NCI-H524 treated with DMSO at 0.1 percent for 48 hours (cell line): ENCODE measurements around the gene INSM1.
A peak's percentile ranks its signal among the peaks of the same experiment; 100 is the strongest.

ENCODE experiments used
- DNase-seq: peaks from one replicate; lab custom pipeline; 2025; lab: John Stamatoyannopoulos, UW

Gene INSM1

DNA sequence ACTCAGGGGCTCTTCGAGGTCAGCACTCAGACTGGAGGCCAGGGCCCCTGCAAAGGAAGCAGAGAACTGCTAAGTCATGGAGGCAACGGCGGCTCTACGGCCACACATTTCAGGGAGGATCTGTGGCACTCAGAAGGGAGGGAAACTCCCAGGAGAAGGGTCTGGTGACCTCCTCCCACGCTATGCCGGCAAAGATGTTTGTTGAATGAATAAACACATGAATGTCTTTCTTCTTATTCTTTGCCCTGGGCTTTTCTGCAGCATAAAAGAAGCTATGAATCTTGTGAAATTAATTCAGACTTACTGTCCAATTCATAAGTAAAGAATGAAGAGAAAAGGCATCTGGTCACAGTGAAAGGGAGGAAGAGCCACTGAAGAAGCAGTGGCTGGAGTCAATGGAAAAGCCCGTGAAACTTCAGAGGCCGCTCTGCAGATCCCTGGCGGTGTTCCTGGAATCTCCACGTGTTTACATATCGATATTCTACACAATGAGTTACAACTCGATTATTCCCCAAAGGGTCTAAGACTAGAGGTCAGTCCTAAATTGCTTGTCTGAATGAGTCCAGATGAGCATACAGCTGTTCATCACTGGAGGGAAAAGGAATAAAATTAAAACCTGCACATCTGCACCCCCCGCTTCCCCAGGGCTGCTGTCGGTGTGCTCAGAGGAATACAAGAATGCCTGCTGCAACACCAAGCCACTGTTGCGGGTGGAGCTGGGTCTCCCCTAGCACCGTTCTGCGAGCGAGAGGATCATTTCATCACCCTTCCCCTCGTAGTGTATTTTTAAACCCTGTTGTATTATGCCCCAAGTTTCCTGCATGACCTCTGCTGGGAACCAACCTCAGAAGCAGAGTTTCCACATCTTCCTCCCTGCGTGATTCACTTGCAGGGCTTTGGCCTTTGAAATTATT is 25.6 kb downstream of the INSM1 start:
- DNase-seq = no peak

DNA sequence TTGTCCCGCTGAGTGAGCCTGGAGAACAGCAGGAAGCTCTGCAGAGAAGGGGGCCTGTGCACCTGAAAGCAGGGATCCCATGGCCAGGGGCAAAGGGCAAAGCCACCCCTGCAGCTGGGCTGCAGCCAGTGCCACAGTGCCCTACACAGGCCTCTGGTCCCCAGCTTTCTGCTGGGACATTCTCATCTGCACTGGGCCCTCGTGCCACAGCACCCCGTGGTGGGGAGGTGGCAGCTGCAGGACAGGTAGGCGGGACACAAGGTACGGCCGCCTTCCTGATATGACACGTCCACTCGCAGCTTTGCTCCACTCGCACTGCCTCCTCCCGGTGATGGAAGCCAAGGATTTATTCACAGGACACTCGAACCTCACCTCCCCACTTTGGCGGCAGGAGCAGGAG is 27.2 kb downstream of the INSM1 start:
- DNase-seq = no peak

DNA sequence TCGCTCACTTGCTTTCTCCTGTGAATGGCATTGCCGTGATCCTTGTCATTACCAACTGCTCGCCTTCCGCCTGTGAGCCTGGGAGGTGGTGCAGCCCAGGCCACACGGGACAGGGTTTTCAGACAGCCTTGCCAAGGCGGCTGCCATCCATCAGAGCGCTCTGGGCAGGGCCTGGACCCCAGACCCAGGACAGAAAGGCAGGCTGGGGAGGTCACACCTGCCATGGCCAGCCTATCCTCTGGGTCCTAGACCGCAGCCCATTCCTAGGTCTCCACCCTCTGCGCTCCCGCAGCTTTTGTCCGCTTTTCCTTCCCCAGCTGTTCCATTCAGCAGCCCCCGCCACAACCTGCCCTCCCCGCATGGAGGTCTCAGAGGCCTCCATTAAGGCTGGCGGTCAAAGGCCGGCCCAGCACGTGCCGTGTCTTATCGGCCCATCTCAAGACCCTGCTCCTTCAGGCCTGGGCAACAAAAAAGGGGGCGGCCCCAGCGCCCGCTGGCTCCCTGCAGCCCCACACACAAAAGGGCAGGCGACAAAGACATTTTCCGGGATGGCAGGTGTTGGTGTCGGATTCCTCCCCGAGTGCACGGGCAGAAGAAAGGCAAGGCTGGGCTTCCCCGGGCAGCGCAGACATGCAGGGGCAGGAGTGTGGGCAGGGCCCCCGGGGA is 28.1 kb downstream of the INSM1 start:
- DNase-seq = no peak

DNA sequence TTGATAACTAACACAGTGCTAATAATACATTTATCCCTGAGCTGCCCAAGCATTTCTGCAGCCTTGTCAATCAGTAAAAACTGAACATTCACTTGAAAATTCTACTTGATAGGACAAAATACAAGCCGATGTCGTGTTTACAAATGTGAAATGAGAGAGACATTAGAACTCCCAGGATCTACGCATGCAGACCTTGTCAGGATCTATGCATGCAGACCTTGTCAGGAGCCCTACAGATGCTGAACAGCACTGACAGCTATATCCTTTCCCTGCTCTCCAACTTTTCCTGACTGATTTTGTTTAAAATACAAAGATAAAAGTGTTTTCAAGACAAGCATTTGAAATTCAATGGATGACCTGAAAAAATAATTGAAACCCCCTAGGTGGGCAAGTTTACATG is 28.9 kb downstream of the INSM1 start:
- no peak for DNase-seq

DNA sequence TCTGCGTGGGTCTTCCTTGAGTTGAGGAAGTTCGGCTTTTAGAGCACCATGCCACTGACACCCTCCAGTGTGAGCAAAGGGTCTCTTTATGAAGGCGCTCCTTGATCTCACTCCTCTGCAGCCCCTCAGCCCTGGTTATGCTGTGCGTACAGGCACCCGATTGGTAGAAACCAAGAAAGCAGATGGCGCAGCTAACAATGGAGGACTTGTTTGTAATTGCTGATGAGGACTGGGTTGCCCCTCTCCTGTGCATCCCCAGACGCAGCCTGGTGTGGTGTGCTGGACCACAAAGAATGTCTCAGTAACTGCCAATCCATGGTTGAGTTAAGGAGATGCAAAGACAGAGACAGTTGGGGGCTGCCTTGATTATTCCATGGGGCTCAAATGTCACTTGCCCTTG is 30.2 kb downstream of the INSM1 start:
- DNase-seq = no peak

DNA sequence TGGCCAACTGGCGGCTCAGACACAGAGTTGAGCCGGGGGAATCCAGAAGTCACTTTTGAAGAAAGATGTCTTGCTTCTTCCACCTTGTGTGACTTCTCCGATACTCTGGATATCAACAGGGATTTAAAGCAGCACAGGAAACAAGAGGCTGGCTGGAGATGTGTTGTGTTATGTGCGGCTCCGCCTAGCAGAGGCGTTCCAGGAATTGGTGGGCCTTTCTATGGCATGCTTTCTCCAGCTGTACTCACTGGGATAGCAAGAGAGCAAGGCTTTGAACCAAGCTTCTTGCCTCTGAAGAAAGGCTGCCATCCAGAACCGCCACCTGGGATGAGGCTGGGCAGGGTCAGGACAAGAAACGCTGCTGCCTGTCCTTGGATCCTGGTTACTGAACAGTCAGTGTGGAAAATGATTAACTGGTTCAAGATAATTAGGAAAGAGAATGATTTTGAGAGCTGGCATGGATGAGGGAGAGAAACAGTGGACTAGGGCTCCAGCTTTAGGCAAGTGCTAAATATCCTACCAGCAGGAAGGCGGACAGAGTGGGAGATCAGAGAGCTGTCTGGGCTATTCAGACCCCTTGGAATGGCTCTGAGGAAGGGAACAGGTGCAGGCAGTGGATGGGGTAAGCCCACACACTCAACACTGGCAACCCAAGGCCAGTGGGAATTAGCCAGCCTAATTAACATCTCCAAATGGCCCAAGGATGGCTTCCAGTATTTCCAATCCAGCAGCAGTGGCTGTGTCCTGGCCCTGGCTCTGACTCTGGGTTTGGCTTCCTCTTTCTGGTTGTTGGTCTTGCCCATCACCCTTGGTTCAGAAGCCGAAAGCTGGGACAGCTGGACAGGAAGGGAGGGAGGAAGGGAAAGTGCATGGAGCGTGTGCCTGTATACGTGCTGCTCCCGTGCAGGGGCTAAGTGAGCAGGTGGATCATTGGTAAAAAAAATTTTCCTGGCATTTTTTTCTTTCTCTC is 31.9 kb downstream of the INSM1 start:
- DNase-seq = no peak

DNA sequence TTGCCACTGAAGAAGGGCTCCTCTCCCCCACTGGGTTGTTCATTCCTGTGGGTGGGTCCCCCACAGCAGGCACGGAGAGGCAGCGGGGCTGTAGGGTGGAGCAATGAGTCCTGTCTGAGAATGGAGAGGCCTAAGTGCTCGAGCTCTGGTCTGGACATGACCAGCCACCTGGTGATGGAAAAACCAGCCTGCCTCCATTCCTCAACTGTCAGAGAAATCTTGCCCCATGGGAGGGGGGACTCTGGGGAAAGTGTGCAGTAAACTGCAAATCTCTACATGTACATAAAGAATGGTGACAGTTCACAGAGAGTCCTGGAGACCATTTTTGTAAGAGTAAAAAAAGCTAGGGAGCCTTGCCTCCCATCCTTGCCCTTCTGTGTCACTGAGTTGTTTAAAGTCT is 34.1 kb downstream of the INSM1 start:
- no peak for DNase-seq

DNA sequence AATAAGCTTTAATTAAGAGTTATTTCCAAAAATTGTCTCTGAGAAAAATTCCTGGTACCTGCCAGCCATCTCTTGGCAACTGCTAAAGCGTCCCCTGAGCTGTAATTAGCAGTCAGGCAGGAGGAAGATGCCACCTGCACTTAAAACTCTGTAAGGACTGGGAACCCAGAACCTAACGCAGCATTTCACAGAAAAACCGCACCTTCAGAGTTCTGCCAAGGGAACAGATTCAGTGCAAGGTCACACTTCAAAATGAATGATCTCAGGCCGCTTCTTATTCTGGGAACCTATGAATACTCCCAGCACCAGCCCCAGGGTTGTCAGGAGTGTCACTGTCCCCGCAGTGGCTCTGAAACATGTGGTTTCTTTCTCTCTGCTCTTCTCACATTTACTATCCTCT is 36.7 kb downstream of the INSM1 start:
- DNase-seq = no peak

DNA sequence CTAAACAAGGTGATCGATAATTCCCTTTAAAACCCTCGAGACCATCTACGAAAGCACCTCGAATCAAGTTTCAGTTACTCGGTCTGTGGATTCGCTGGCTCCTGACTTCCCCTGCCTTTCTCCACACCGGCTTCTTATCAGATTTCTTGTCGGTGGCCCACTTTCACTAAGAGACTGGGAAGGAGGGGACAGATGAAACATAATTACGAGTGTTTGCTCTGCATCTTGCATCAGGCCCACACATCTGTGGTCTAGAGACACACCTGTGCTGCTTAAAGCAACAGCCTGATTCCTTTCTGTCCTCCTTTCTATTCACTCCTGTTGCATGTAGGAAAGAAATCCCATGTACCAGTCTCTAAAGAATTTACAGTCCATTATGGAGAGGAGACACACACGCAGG is 37.7 kb downstream of the INSM1 start:
- DNase-seq = peak; percentile 63

DNA sequence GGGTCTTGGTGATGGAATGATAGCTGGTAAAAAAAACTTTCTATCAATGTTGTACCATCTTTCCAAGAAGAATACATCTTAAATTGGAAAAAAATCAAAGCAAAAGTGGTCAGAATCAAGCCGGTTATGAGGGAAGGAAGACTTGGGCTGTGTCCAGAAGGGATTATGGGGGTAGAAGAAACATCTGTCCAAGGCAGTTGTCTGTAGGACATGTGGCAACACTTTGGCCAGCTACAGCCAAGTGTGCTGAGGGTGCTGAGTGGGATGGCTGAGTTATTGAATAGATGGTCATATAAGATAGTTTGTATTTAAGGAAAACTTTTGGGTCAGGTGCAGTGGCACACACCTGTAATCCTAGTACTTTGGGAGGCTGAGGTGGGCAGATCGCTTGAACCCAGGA is 38.4 kb downstream of the INSM1 start:
- peak; percentile 53 for DNase-seq

DNA sequence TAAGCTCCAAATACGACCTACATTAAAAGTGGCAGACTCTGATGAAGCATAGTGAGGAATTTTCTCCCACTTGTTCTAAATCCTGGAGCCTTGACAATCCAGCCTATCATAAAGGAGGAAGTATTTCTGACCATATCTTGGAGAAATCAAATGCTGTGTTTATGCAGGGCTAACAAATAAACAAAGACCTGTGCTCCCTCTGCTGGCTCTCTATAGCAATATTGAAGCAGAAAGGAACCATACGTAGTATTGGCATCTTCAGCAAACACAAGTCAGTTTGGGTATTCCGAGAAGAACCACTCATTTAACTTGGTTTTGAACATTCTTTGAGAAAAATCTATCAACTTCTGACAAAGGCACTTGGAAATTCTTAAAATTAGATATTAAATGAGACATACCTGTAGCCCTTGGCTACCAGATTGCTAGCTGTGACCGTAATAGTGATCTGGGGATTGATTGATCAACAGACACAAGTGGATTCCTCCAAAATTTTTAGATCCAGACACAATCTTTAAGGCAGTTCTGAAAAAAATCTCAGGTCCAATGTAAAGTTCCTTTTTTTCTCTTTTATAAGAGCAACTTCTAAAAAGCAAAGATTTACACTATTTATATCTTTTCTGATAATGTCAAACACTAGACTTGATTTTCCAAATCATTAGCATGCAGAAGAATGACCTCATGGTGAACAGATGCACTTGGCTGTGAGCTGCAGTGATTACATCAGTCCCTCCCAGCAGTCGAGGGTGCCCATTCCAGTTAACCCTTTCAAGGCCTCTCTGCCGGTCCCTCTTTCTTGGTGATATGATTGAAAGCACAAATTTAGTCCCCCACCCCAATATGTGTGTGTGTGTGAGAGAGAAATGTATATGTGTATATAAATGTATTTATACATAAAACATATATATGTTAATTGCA is 40.2 kb downstream of the INSM1 start:
- peak; percentile 58 for DNase-seq

DNA sequence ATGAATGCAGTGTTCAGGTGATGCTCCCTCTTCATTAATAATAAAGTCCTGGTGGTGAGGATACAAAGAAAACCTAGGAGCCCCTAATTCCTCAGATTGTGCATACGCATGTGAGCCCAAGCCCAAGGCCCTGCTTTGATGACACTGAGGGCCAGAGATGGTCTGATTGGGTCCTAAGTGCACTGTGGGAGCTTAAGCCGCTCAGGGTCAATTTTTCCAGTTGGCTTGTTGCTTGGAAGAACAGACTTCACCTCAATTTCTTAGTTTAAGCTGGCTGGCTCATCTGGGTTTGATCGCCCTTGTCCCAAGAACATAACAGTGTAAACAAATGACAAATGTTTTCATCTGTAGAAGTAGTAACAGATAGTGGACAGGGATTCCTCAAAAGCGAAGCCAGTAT is 41.4 kb downstream of the INSM1 start:
- DNase-seq = no peak

DNA sequence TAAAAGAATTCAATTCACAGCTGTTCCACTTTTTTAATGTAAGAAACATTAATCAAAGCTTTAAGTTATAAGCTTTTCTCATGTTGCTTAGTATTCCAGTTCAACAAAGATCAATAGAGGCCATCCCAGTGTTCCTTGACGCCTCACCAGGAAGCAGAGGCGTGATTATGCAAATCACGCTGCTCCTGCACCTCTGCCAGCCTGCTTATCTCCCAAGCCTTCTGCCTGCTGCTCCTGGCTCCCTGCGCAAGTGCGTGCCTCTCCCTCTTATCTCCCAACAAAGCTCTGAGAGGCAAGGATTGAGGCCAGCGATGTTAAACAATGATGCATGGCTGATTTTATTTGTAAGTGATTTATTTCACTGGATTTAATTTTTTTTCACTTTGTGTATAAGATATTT is 42.8 kb downstream of the INSM1 start:
- peak; percentile 91 for DNase-seq

DNA sequence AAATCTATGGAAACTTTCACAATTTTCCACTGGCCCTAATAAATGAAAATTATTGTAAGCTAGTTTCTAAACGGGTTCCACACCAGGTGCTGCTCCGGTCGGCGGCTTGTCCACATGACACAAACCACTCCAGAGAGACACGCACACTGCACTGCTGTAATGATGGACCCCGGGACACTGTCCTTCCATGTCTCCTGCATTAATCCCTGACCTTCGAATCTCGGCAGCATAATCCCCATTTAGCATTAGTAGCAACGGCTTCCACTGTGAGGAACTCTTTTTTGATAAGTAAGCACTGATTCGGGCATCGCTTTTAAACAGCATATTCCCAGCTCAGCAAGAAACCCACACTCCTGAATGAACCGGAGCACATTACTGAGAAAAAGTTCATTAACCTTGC is 43.5 kb downstream of the INSM1 start:
- DNase-seq = peak; percentile 70

DNA sequence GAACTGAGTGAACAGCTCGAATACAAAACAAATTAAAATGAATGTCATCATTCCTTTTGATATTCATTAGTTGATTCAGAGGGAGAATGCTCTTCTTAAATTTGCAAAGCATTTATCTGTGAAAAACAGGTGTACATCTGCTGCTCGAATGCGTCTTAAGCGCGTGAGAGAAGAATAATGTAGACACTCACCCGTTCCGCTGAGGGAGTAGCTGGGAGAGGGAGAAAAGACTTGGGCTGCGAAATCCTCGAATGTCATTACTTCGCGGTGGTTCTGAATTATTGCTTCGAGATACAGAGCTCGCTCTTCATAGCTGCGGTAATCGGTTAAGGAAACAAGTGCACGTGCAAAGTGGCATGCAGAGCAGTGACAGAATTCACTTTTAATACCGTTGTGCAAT is 43.9 kb downstream of the INSM1 start:
- DNase-seq = peak; percentile 64

DNA sequence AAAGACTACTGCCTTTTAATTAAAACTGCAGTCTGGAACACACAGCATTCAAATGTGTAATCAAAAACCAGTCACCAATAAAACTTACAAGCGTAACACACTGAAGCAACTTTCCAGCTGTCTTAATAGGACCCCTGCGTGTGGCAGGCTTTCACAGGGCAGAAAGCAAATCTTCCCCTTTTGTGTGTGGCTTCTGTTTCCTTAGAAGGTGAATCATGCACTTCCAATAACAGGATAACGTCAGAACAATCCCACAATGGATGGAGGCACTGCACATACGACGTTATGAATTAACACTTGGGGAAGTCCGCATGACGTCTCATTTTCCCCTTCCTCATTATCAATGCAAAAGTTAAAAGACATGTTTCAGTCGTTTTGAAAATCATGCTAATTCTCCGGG is 44.8 kb downstream of the INSM1 start:
- DNase-seq = no peak

DNA sequence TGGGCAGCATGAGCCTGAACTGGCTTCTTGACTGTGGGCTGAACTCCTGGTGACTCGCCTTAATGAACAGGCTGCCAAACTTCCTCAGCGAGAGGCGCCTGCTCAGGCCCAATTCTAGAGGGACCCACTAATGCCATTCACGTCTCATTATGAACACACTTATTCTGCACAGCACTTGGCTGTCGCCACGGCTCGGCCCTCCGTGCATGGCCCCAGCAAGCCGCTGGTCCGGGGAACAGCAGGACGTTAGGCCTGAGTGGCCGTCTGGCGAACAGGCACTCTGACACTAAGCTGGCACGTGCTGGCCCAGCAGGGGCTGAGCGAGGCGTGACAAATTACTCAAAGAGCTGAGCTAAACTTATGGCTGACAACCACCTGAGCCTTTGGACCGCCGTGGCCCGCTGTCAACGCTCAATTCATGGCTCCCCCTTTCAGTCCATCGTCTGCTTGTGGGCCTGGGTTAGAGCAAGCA is 45.9 kb downstream of the INSM1 start:
- DNase-seq = peak; percentile 40

DNA sequence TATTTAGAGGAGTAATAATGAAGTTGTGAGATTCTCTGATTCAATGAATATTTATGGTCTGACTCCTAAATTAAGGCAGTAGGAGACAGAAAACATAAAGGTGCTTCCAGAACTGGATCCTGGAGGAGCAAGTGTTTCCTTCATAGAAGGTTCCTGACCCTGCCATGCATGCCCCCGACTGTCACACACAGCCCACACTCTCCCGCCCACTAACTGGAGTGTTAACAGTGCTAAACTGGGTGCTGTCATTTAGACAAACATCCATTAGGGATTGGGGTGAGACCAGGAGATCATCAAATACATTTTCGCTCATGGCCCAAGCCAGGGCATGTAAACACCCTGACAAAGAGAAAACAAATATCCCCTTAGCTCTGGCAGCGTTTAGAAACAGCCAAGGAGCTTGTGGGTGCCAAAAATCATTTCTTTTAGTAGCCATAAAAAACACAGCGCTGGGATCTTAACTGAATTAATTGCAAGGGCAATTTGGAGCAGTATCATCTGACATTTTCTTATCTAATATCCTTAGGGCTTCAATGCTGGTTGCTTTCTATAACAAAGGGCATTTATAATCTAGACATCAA is 46.8 kb downstream of the INSM1 start:
- no peak for DNase-seq

DNA sequence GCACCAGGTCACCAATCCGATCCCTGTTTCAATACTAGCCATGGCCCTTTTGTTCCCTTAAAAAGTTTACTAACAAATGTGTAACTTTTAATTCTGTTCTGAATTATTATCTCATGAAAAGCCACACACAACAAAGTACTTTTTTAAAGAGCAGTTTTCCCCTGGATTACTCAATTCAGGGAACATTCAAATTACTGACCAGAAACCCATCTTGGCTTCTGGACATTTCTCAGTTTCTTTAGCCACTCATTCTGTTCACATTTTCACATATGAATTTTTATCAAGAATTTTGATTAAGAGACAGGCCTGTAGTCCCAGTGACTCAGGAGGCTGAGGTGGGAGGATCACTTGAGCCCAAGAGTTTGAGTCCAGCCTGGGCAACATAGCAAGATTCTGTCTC is 47.4 kb downstream of the INSM1 start:
- no peak for DNase-seq

DNA sequence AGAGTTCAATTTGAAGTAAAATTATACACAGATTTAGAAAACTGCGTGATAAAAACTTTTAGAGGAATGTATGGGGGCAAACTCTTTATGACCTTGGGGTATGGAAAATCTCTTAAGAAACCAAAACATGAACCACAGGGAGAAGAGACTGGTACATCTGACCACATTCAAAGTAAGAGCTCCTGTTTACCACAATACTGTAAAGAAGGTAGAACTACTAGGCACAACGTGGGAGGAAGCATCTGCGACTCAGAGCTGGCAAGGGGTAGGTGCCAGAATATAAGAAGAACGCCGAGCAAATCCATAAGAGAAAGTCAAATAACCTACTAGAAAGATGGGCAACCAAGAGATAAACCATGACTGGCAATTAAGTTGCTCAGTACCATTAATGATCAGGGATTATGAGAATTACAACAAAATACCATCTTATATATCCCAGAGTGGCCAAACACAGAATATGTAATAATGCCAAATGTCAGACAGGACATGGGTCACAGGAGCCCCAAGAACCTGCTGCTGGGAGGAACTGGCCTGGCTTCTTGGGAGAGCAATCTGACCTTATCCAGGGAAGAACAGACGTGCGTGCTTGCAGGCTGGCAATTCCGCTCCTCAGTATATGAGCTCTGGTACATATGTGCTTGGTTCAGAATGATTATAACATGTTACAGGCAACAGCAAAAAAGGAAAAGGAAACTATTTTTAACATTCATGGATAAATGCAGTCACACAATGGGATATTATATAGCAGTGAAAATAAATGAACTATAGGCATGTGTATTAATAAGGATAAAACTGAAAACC is 50.2 kb downstream of the INSM1 start:
- no peak for DNase-seq
